ENCODE results near the gene PALM.

PALM gene

DNA sequence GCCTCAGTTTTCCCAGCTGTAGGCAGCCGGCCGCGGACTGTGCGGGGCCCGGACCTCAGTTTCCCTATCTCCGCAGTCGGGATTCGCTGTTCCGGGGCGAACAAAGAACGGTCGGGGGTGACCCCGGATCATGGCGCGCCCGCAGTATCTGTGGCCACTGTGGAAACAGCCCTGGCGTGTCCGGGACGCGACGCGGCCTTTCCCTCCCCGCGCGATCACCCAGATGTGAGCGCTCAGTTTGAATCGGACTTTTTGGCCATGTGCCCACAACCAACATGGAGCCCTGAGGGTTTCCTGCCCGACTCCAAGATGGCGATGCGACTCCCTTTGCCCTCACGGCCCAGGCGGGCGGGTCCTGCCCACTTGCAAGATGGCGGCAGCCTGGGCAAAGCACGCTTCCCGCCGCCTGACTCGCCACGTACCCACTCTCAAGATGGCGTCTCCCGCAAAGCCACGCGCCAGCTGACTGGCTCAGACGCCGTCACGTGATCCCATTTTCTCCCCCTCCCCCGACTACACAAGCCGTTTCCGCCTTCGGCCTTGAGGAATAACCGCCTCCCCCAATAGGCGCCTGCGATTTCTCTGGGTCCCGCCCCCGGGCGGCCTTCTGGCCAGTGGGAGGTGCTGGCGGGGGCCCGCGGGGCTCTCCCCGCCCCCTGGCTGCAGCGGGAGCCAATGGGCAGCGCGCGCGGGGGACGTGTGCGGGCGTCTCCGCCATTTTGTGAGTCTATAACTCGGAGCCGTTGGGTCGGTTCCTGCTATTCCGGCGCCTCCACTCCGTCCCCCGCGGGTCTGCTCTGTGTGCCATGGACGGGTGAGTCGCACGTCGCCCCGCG lies 88.2 kb downstream of the PALM start, which contains the start of gene PTBP1:
TSS of gene PTBP1 (plus strand) at position 761 of the 836 bp plus-strand sequence. CDS start at position 807, 46 bp downstream.
- peak within 1 kb of the TSS; percentile 62; the same call in 1 of the 2 replicates for H2AFZ ChIP-seq (ENCODE audit: low read depth, low read length)

More for the DNA sequence above, 88.2 kb downstream of the PALM start, which contains the start of gene PTBP1:
- peaks cover 47% of the 10 kb centered on the region for H3K79me2 ChIP-seq (ENCODE audit: low read length)
- peak within 1 kb of the TSS; percentile 99 for H3K4me3 ChIP-seq (ENCODE audit: low read length)
- TF ChIP-seq CTCF (IDR thresholded peaks at IDR 0.05; ENCODE audit: low read depth, low read length): no peak
- peak within 1 kb of the TSS; percentile 96 for H3K4me2 ChIP-seq (ENCODE audit: low read length)
- peaks cover 12% of the 10 kb centered on the region for H3K4me1 ChIP-seq (ENCODE audit: low read length)
- H3K27ac ChIP-seq (ENCODE audit: low read length): peak within 1 kb of the TSS; percentile 74
- peaks cover 40% of the 10 kb centered on the region for H4K20me1 ChIP-seq (ENCODE audit: insufficient read depth, low read length)
- peaks cover 36% of the 10 kb centered on the region for H3K36me3 ChIP-seq (replicated peaks; ENCODE audit: low read depth, low read length)
- no peaks in the 10 kb centered on the region for H3K9me3 ChIP-seq (ENCODE audit: insufficient read depth, low read length)
- peak within 1 kb of the TSS; percentile 95 for H3K9ac ChIP-seq (ENCODE audit: low read length)
- H3K27me3 ChIP-seq (ENCODE audit: low read depth, low read length): no peaks in the 10 kb centered on the region

Measured in OCI-LY3 (cell line).